ENCODE measurements around the gene TOP1.

Gene TOP1

DNA sequence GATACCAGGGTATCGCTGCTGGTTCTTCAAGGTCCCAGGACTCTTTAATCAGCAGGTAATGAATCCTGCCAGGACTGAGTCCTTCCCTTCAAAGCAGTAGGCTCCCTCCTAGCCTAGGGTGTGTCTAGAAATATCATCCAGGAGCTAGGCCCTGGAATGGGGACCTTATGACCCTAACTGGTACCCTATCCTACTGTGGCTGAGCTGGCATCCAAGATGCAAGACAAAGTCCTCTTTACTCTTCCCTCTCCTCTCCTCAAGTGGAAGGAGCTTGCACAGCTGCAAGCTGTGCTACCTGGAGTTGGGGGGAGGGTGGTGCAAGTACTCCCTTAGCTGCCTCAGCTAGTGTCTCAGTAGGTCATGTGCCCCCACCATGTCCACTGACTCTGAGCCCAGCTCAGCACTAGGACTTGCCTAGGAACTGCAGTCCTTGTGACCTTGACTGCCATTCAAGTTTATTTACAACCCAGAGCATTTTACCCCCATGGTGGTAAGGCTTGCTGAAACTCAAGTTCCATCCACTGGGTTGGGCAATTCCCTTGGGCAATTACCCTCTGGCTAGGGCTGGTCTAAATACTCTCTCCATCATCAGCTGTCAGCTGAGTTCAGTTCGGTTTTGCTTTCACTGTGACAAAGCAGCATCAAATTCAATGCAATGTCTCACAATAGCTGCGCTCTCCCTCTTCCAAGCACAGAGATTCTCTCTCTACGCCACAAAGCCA, 48.4 kb upstream of the TOP1 start (continued):
- TF ChIP-seq, protein P1, sequence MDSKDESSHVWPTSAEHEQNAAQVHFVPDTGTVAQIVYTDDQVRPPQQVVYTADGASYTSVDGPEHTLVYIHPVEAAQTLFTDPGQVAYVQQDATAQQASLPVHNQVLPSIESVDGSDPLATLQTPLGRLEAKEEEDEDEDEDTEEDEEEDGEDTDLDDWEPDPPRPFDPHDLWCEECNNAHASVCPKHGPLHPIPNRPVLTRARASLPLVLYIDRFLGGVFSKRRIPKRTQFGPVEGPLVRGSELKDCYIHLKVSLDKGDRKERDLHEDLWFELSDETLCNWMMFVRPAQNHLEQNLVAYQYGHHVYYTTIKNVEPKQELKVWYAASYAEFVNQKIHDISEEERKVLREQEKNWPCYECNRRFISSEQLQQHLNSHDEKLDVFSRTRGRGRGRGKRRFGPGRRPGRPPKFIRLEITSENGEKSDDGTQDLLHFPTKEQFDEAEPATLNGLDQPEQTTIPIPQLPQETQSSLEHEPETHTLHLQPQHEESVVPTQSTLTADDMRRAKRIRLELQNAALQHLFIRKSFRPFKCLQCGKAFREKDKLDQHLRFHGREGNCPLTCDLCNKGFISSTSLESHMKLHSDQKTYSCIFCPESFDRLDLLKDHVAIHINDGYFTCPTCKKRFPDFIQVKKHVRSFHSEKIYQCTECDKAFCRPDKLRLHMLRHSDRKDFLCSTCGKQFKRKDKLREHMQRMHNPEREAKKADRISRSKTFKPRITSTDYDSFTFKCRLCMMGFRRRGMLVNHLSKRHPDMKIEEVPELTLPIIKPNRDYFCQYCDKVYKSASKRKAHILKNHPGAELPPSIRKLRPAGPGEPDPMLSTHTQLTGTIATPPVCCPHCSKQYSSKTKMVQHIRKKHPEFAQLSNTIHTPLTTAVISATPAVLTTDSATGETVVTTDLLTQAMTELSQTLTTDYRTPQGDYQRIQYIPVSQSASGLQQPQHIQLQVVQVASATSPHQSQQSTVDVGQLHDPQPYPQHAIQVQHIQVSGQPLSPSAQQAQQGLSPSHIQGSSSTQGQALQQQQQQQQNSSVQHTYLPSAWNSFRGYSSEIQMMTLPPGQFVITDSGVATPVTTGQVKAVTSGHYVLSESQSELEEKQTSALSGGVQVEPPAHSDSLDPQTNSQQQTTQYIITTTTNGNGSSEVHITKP (tag by site-specific recombination; IDR thresholded peaks at IDR 0.05), result no peak
- TF ChIP-seq ZNF558 (tag by site-specific recombination; IDR thresholded peaks at IDR 0.05), result no peak
- no peak for TF ChIP-seq ZBTB8A (tag by site-specific recombination; IDR thresholded peaks at IDR 0.05)
- TF ChIP-seq ZNF626 (tag by site-specific recombination; IDR thresholded peaks at IDR 0.05), result no peak
- TF ChIP-seq, protein P2, sequence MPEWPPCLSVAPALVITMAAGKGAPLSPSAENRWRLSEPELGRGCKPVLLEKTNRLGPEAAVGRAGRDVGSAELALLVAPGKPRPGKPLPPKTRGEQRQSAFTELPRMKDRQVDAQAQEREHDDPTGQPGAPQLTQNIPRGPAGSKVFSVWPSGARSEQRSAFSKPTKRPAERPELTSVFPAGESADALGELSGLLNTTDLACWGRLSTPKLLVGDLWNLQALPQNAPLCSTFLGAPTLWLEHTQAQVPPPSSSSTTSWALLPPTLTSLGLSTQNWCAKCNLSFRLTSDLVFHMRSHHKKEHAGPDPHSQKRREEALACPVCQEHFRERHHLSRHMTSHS (tag by site-specific recombination; IDR thresholded peaks at IDR 0.05), result no peak
- TF ChIP-seq, protein P3, sequence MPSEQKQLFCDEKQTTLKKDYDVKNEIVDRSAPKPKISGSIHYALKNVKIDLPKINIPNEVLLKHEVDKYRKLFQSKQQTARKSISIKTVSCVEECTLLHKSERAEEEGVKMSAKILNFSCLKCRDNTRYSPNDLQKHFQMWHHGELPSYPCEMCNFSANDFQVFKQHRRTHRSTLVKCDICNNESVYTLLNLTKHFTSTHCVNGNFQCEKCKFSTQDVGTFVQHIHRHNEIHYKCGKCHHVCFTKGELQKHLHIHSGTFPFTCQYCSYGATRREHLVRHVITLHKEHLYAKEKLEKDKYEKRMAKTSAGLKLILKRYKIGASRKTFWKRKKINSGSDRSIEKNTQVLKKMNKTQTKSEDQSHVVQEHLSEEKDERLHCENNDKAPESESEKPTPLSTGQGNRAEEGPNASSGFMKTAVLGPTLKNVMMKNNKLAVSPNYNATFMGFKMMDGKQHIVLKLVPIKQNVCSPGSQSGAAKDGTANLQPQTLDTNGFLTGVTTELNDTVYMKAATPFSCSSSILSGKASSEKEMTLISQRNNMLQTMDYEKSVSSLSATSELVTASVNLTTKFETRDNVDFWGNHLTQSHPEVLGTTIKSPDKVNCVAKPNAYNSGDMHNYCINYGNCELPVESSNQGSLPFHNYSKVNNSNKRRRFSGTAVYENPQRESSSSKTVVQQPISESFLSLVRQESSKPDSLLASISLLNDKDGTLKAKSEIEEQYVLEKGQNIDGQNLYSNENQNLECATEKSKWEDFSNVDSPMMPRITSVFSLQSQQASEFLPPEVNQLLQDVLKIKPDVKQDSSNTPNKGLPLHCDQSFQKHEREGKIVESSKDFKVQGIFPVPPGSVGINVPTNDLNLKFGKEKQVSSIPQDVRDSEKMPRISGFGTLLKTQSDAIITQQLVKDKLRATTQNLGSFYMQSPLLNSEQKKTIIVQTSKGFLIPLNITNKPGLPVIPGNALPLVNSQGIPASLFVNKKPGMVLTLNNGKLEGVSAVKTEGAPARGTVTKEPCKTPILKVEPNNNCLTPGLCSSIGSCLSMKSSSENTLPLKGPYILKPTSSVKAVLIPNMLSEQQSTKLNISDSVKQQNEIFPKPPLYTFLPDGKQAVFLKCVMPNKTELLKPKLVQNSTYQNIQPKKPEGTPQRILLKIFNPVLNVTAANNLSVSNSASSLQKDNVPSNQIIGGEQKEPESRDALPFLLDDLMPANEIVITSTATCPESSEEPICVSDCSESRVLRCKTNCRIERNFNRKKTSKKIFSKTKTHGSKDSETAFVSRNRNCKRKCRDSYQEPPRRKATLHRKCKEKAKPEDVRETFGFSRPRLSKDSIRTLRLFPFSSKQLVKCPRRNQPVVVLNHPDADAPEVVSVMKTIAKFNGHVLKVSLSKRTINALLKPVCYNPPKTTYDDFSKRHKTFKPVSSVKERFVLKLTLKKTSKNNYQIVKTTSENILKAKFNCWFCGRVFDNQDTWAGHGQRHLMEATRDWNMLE (tag by site-specific recombination; conservative IDR thresholded peaks at IDR 0.05; ENCODE audit: low read depth), result no peak

DNA sequence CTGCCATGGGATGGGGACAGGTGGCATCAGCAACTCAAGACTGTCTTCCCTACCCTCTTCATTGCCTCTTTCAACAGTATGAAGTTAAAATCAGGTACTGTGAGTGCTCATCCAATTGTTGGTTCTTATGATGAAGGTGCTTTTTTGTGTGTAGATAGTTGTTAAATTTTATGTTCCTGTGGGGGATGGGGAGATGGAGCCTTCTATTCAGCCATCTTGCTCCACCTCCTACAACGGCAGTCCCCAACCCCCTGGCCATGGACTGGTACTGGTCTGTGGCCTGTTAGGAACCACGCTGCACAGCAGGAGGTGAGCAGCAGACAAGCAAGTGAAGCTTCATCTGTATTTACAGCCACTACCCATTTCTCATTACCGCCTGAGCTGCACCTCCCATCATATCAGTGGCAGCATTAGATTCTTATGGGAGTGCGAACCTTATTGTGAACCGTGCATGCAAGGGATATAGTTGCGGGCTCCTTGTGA, 47.8 kb upstream of the TOP1 start:
- Histone ChIP-seq H3K36me3 (ENCODE audit: control insufficient read depth in 2 of 2, insufficient read depth in 1 of 2, low read length in 2 of 2) (no peaks in the 10 kb centered on the region), H3K4me3 (ENCODE audit: low read depth, low read length) (no peak overlapping the region), H3K9me3 (ENCODE audit: control insufficient read depth, insufficient read depth, low read depth, low read length) (no peaks in the 10 kb centered on the region), H3K4me1 (ENCODE audit: control insufficient read depth, insufficient read depth, low read length) (no peaks in the 10 kb centered on the region), H3K27ac (ENCODE audit: extremely low read depth, low read depth, low read length) (no peak overlapping the region)
- POLR2A ChIA-PET, result interaction anchor here (0.6 kb wide), 1 partner anchor 405 kb away, joined by 6 read pairs; no protein-coding TSS in a partner anchor
- CTCF ChIA-PET, result interaction anchor here (0.6 to 2.0 kb wide), 6 partner anchors 8 to 154 kb away, joined by 3 to 10 read pairs (median 4); no protein-coding TSS in a partner anchor
- TF ChIP-seq, protein P4, sequence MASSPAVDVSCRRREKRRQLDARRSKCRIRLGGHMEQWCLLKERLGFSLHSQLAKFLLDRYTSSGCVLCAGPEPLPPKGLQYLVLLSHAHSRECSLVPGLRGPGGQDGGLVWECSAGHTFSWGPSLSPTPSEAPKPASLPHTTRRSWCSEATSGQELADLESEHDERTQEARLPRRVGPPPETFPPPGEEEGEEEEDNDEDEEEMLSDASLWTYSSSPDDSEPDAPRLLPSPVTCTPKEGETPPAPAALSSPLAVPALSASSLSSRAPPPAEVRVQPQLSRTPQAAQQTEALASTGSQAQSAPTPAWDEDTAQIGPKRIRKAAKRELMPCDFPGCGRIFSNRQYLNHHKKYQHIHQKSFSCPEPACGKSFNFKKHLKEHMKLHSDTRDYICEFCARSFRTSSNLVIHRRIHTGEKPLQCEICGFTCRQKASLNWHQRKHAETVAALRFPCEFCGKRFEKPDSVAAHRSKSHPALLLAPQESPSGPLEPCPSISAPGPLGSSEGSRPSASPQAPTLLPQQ (tag by site-specific recombination; IDR thresholded peaks at IDR 0.05), result no peak
- TF ChIP-seq, protein P5, sequence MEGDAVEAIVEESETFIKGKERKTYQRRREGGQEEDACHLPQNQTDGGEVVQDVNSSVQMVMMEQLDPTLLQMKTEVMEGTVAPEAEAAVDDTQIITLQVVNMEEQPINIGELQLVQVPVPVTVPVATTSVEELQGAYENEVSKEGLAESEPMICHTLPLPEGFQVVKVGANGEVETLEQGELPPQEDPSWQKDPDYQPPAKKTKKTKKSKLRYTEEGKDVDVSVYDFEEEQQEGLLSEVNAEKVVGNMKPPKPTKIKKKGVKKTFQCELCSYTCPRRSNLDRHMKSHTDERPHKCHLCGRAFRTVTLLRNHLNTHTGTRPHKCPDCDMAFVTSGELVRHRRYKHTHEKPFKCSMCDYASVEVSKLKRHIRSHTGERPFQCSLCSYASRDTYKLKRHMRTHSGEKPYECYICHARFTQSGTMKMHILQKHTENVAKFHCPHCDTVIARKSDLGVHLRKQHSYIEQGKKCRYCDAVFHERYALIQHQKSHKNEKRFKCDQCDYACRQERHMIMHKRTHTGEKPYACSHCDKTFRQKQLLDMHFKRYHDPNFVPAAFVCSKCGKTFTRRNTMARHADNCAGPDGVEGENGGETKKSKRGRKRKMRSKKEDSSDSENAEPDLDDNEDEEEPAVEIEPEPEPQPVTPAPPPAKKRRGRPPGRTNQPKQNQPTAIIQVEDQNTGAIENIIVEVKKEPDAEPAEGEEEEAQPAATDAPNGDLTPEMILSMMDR (tag by site-specific recombination; IDR thresholded peaks at IDR 0.05), result no peak
- no peak for TF ChIP-seq ZNF169 (tag by site-specific recombination; IDR thresholded peaks at IDR 0.05)
- TF ChIP-seq KLF16 (tag by site-specific recombination; IDR thresholded peaks at IDR 0.05), result no peak
- TF ChIP-seq ZNF16 (tag by site-specific recombination; IDR thresholded peaks at IDR 0.05; ENCODE audit: low read depth), result no peak
- no peak for TF ChIP-seq ZNF133 (tag by site-specific recombination; IDR thresholded peaks at IDR 0.05)
- TF ChIP-seq, protein P6, sequence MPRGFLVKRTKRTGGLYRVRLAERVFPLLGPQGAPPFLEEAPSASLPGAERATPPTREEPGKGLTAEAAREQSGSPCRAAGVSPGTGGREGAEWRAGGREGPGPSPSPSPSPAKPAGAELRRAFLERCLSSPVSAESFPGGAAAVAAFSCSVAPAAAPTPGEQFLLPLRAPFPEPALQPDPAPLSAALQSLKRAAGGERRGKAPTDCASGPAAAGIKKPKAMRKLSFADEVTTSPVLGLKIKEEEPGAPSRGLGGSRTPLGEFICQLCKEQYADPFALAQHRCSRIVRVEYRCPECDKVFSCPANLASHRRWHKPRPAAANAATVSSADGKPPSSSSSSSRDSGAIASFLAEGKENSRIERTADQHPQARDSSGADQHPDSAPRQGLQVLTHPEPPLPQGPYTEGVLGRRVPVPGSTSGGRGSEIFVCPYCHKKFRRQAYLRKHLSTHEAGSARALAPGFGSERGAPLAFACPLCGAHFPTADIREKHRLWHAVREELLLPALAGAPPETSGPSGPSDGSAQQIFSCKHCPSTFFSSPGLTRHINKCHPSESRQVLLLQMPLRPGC (tag by site-specific recombination; IDR thresholded peaks at IDR 0.05), result no peak
- TF ChIP-seq ZNF274 (IDR thresholded peaks at IDR 0.05; ENCODE audit: low read length), result no peak
- TF ChIP-seq ZNF274 (tag by site-specific recombination; IDR thresholded peaks at IDR 0.05; ENCODE audit: borderline replicate concordance), result no peak
- TF ChIP-seq SALL2 (tag by site-specific recombination; IDR thresholded peaks at IDR 0.05; ENCODE audit: borderline replicate concordance), result no peak
- no peak for TF ChIP-seq SCRT1 (tag by site-specific recombination; IDR thresholded peaks at IDR 0.05; ENCODE audit: borderline replicate concordance)
- no peak for TF ChIP-seq TRIM28 (IDR thresholded peaks at IDR 0.05; ENCODE audit: borderline replicate concordance, low read length)
- TF ChIP-seq, protein P7, sequence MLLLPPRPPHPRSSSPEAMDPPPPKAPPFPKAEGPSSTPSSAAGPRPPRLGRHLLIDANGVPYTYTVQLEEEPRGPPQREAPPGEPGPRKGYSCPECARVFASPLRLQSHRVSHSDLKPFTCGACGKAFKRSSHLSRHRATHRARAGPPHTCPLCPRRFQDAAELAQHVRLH (tag by site-specific recombination; IDR thresholded peaks at IDR 0.05), result no peak
- no peak for TF ChIP-seq ZNF623 (tag by site-specific recombination; IDR thresholded peaks at IDR 0.05)

Measured in HEK293 (cell line).